ENCODE data around the gene RAPSN.
A peak's percentile ranks its signal among the peaks of the same experiment; 100 is the strongest.

RAPSN gene

GRCh38 chr11:47431356-47432083, 17.4 kb downstream of the RAPSN start:
- no peak for DNase-seq

- DNase-seq: no peak
These were observed 18.4 kb downstream of the RAPSN start for GRCh38 chr11:47430524-47430923.

GRCh38 chr11:47426062-47426956, 22.6 kb downstream of the RAPSN start, which contains the start of gene PSMC3:
TSS of gene PSMC3 (minus strand) at chr11:47426439. CDS start at chr11:47426279, 160 bp downstream.
- DNase-seq: peak; percentile 100

- DNase-seq: no peak
These were observed 23.3 kb downstream of the RAPSN start for GRCh38 chr11:47425611-47426010.

- no peak for DNase-seq
These were observed 30.3 kb downstream of the RAPSN start for GRCh38 chr11:47418454-47419259.

- no peak for DNase-seq
These were observed 31.2 kb downstream of the RAPSN start for GRCh38 chr11:47417712-47418111.

GRCh38 chr11:47415949-47416472, 32.9 kb downstream of the RAPSN start:
- no peak for DNase-seq

GRCh38 chr11:47415091-47415854, 33.7 kb downstream of the RAPSN start:
- DNase-seq: no peak

GRCh38 chr11:47414685-47415070, 34.3 kb downstream of the RAPSN start:
- no peak for DNase-seq

GRCh38 chr11:47413908-47414684, 34.8 kb downstream of the RAPSN start:
- no peak for DNase-seq

- no peak for DNase-seq
These were observed 35.6 kb downstream of the RAPSN start for GRCh38 chr11:47413351-47413750.

GRCh38 chr11:47411884-47412746, 36.8 kb downstream of the RAPSN start:
- peak; percentile 75 to 77 for DNase-seq

GRCh38 chr11:47410370-47411264, 38.3 kb downstream of the RAPSN start:
- DNase-seq: no peak

- DNase-seq: no peak
These were observed 39.2 kb downstream of the RAPSN start for GRCh38 chr11:47409440-47410369.

- DNase-seq: no peak
These were observed 40.1 kb downstream of the RAPSN start for GRCh38 chr11:47408598-47409439.

- peak; percentile 95 to 98 for DNase-seq
These were observed 41.0 kb downstream of the RAPSN start, which contains the start of gene SLC39A13 for GRCh38 chr11:47407746-47408590. TSS of gene SLC39A13 (plus strand) at chr11:47408590. CDS start at chr11:47410095, 1,505 bp downstream.
